Neural cell (in vitro differentiated cells): ENCODE data around the gene CRY2. TPM values are rescaled to one million over a fixed set of nuclear protein-coding genes. Genes with fewer than 3 reads are reported as not detected.

Source experiments
- H2AFZ ChIP-seq: fragments of 200-600, 300-800 bp; sonication (generic), shearing (Covaris generic); 2 replicates; pipeline ENCODE4 v1.6.0; 2014; ENCODE audit warnings: low read depth, mild to moderate bottlenecking, antibody characterized with exemption, low read length, moderate library complexity
- H3F3A ChIP-seq: fragments of 200-600 bp; shearing (Covaris generic); 2 replicates; pipeline ENCODE4 v1.6.1; 2016; ENCODE audit warnings: mild to moderate bottlenecking, moderate library complexity, mixed read lengths, antibody characterized with exemption, low read length; ENCODE audit not compliant: insufficient read depth, poor library complexity, severe bottlenecking
- H3K27ac ChIP-seq: fragments of 200-600, 300-800 bp; sonication (generic), shearing (Covaris generic); 2 replicates; pipeline ENCODE4 v1.5.1; 2014; ENCODE audit warnings: mild to moderate bottlenecking, low read length, moderate library complexity
- H3K27me3 ChIP-seq: fragments of 300-800, 200-600 bp; sonication (generic), shearing (Covaris generic); 2 replicates; pipeline ENCODE4 v1.6.0; 2014; ENCODE audit warnings: mild to moderate bottlenecking, low read depth, low read length, moderate library complexity; ENCODE audit not compliant: insufficient read depth
- H3K36me3 ChIP-seq: fragments of 300-800, 200-600 bp; sonication (generic), shearing (Covaris generic); 2 replicates; pipeline ENCODE4 v1.5.1; 2014; ENCODE audit warnings: mild to moderate bottlenecking, antibody characterized with exemption, low read length, moderate library complexity; ENCODE audit not compliant: insufficient read depth
- H3K4me2 ChIP-seq: fragments of 300-800, 200-600 bp; sonication (generic), shearing (Covaris generic); 2 replicates; pipeline ENCODE4 v1.6.0; 2014; ENCODE audit warnings: mild to moderate bottlenecking, low read length
- H3K4me3 ChIP-seq: fragments of 300-800, 200-600 bp; sonication (generic), shearing (Covaris generic); 2 replicates; pipeline ENCODE4 v1.5.1; 2014; ENCODE audit warnings: mild to moderate bottlenecking, low read length, moderate library complexity
- H3K79me2 ChIP-seq: fragments of 200-600 bp; shearing (Covaris generic); replicated peaks from 2 replicates; pipeline ENCODE4 v1.6.0; 2014; ENCODE audit warnings: mild to moderate bottlenecking, low read length, moderate library complexity; ENCODE audit not compliant: insufficient read depth
- H3K9ac ChIP-seq: fragments of 300-800, 200-600 bp; sonication (generic), shearing (Covaris generic); 2 replicates; pipeline ENCODE4 v1.6.1; 2016; ENCODE audit warnings: mild to moderate bottlenecking, low read length, mixed read lengths
- H3K9me2 ChIP-seq: fragments of 200-600 bp; shearing (Covaris generic); 2 replicates; pipeline ENCODE4 v1.6.1; 2016; ENCODE audit warnings: mild to moderate bottlenecking, low read length, mixed read lengths; ENCODE audit not compliant: insufficient read depth
- H3K9me3 ChIP-seq: fragments of 200-600, 300-800 bp; sonication (generic), shearing (Covaris generic); 2 replicates; pipeline ENCODE4 v1.6.1; 2016; ENCODE audit warnings: mild to moderate bottlenecking, mixed run types, low read length, moderate library complexity, mixed read lengths
- H4K20me1 ChIP-seq: fragments of 200-600 bp; shearing (Covaris generic); 2 replicates; pipeline ENCODE4 v1.6.1; 2016; ENCODE audit warnings: mild to moderate bottlenecking, mixed run types; ENCODE audit not compliant: insufficient read depth
- EP300 ChIP-seq: fragments of 450-650 bp; conservative IDR thresholded peaks from 2 replicates; pipeline ENCODE4 v1.6.1; 2014; ENCODE audit warnings: antibody characterized with exemption, mild to moderate bottlenecking, moderate library complexity; ENCODE audit not compliant: poor library complexity, severe bottlenecking
- EZH2 ChIP-seq: fragments of 200-600, 300-800 bp; shearing (Covaris generic), sonication (generic); IDR thresholded peaks from 2 replicates; pipeline ENCODE4 v1.6.1; 2014; ENCODE audit warnings: antibody characterized with exemption, low read length, borderline replicate concordance, mild to moderate bottlenecking; ENCODE audit not compliant: insufficient read depth, poor library complexity, severe bottlenecking
- MXI1 ChIP-seq: fragments of 450-650 bp; conservative IDR thresholded peaks from 2 replicates; pipeline ENCODE4 v1.6.1; 2014; ENCODE audit warnings: antibody characterized with exemption, mild to moderate bottlenecking; ENCODE audit not compliant: poor library complexity, severe bottlenecking
- POLR2AphosphoS5 ChIP-seq: IDR thresholded peaks from 2 replicates; pipeline ENCODE4 v1.6.1; 2012
- RAD21 ChIP-seq: fragments of 450-650 bp; conservative IDR thresholded peaks from 2 replicates; pipeline ENCODE4 v1.6.1; 2014; ENCODE audit warnings: antibody characterized with exemption, mild to moderate bottlenecking, moderate library complexity
- SMC3 ChIP-seq: fragments of 450-650 bp; conservative IDR thresholded peaks from 2 replicates; pipeline ENCODE4 v1.6.1; 2014; ENCODE audit warnings: antibody characterized with exemption, mild to moderate bottlenecking, moderate library complexity; ENCODE audit not compliant: poor library complexity
- TAF1 ChIP-seq: IDR thresholded peaks from 2 replicates; pipeline ENCODE4 v1.6.1; 2012; ENCODE audit warnings: low read depth
- polyA plus RNA-seq: library from polyadenylated mRNA; depleted of rRNA; stranded (reverse); fragments of >200 nt; gene quantifications from 2 replicates; pipeline ENCODE4 v1.2.3, GENCODE V29; 2014
- TF ChIP-seq, protein P1 (sequence below): fragments of 450-650 bp; IDR thresholded peaks from 2 replicates; pipeline ENCODE4 v1.5.1; 2014; ENCODE audit warnings: antibody characterized with exemption, mild to moderate bottlenecking, moderate library complexity; ENCODE audit not compliant: poor library complexity, severe bottlenecking
- TF ChIP-seq, protein P2 (sequence below): IDR thresholded peaks from 2 replicates; pipeline ENCODE4 v1.6.1; 2012; ENCODE audit warnings: borderline replicate concordance

Gene CRY2
- polyA plus RNA-seq, 1 donor from 2014 or later = 27.8 TPM

DNA sequence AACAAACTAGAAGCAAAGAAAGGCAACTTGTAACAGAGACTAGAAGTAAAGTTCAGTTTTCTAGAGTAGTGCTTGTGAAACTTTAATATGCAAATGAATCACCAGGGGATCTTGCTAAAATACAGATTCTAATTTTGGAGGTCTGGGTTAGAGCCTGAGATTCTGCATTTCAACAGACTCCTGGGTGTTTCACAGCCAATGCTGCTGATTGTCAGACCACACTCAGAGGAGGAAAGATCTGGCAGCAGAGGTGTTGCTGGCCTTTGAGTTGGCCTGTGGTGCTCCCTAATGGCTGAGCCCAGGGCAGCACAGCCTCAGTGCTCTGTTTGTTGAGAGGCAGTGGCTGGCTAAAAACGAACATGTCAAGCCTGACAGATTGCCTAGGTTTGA is 5.4 kb downstream of the CRY2 start:
- TF ChIP-seq, protein P1, sequence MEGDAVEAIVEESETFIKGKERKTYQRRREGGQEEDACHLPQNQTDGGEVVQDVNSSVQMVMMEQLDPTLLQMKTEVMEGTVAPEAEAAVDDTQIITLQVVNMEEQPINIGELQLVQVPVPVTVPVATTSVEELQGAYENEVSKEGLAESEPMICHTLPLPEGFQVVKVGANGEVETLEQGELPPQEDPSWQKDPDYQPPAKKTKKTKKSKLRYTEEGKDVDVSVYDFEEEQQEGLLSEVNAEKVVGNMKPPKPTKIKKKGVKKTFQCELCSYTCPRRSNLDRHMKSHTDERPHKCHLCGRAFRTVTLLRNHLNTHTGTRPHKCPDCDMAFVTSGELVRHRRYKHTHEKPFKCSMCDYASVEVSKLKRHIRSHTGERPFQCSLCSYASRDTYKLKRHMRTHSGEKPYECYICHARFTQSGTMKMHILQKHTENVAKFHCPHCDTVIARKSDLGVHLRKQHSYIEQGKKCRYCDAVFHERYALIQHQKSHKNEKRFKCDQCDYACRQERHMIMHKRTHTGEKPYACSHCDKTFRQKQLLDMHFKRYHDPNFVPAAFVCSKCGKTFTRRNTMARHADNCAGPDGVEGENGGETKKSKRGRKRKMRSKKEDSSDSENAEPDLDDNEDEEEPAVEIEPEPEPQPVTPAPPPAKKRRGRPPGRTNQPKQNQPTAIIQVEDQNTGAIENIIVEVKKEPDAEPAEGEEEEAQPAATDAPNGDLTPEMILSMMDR = no peak
- TF ChIP-seq, protein P2, sequence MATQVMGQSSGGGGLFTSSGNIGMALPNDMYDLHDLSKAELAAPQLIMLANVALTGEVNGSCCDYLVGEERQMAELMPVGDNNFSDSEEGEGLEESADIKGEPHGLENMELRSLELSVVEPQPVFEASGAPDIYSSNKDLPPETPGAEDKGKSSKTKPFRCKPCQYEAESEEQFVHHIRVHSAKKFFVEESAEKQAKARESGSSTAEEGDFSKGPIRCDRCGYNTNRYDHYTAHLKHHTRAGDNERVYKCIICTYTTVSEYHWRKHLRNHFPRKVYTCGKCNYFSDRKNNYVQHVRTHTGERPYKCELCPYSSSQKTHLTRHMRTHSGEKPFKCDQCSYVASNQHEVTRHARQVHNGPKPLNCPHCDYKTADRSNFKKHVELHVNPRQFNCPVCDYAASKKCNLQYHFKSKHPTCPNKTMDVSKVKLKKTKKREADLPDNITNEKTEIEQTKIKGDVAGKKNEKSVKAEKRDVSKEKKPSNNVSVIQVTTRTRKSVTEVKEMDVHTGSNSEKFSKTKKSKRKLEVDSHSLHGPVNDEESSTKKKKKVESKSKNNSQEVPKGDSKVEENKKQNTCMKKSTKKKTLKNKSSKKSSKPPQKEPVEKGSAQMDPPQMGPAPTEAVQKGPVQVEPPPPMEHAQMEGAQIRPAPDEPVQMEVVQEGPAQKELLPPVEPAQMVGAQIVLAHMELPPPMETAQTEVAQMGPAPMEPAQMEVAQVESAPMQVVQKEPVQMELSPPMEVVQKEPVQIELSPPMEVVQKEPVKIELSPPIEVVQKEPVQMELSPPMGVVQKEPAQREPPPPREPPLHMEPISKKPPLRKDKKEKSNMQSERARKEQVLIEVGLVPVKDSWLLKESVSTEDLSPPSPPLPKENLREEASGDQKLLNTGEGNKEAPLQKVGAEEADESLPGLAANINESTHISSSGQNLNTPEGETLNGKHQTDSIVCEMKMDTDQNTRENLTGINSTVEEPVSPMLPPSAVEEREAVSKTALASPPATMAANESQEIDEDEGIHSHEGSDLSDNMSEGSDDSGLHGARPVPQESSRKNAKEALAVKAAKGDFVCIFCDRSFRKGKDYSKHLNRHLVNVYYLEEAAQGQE = no peak
- no peak for TF ChIP-seq POLR2AphosphoS5
- no peak for TF ChIP-seq MXI1
- no peak for TF ChIP-seq TAF1
- no peak for TF ChIP-seq EZH2
- no peak for TF ChIP-seq EP300
- TF ChIP-seq SMC3 = no peak
- no peak for TF ChIP-seq RAD21
- Histone ChIP-seq H3K4me2 (no peak overlapping the region), H4K20me1 (no peaks in the 10 kb centered on the region), H3K79me2 (peaks cover 46% of the 10 kb centered on the region), H2AFZ (no peak overlapping the region), H3K9ac (no peak overlapping the region), H3K9me2 (no peaks in the 10 kb centered on the region), H3K4me3 (no peak overlapping the region), H3K27ac (no peak overlapping the region), H3K27me3 (no peaks in the 10 kb centered on the region), H3F3A (no peaks in the 10 kb centered on the region), H3K36me3 (no peaks in the 10 kb centered on the region), H3K9me3 (no peaks in the 10 kb centered on the region)

DNA sequence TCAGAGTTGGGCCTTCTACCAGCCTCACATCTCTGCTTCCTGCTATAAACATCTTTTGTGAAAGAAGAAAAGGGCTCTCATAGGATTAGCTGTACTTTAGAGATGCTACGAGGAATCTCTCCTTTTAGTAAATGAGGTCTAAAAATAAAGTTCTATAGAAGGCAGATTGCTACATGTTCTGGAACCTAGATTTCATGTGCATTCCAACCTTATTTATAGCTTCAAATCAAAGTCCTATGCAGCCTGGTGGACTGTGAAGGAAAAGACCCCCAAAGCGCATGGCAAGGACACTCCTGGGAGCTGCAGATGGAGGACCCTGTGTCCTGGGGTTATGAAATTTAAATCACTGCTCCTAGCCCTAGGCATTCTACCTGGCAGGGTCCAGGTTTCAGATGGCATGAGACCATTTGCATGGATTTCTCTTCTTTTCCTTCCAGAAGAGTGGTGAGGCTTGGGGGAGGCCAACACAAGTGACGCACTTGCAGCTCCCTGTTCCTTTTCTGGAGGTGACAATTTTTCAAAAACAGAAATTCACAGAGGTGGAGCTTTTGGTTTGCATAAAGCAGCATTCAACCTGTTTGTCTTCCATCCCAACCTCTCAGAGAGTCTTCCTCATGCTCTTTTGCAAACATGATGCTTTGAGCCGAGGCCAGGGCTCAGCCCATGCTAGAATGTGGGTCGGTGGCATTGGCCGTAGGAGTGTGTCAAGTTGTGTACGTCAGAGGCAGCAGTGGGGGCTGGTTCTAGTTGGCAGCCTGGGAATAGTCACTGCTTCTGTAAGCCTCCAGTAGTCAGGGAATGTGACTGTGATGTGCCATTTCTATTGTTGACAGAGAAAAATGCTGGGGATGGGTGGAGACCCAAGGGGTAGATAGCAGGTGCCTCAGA is 6.3 kb downstream of the CRY2 start:
- H3F3A ChIP-seq = peaks cover 3% of the 10 kb centered on the region
- H3K27me3 ChIP-seq = no peaks in the 10 kb centered on the region
- H3K9me3 ChIP-seq = no peaks in the 10 kb centered on the region
- H3K79me2 ChIP-seq = peaks cover 38% of the 10 kb centered on the region
- TF ChIP-seq EZH2 = no peak
- no peak for TF ChIP-seq MXI1
- no peak for TF ChIP-seq SMC3
- no peak for TF ChIP-seq POLR2AphosphoS5
- no peak for TF ChIP-seq RAD21
- TF ChIP-seq EP300 = no peak
- TF ChIP-seq TAF1 = no peak
- TF ChIP-seq, protein P1 = no peak
- TF ChIP-seq, protein P2 = no peak
- H3K4me2 ChIP-seq = no peak overlapping the region
- H2AFZ ChIP-seq = no peak overlapping the region
- H3K9me2 ChIP-seq = no peaks in the 10 kb centered on the region
- H4K20me1 ChIP-seq = no peaks in the 10 kb centered on the region
- H3K4me3 ChIP-seq = no peak overlapping the region
- no peak overlapping the region for H3K27ac ChIP-seq
- no peaks in the 10 kb centered on the region for H3K36me3 ChIP-seq
- H3K9ac ChIP-seq = no peak overlapping the region
